A549 (cell line): ENCODE results near the gene KRTAP12-2. TPM values are rescaled to one million over a fixed set of nuclear protein-coding genes. Genes with fewer than 3 reads are reported as not detected.

Experiments used
- ATAC-seq, 2 experiments: fragments of 200-7000 bp in 1 of 2; fragments of >200 bp in 1 of 2; cut with Nextera tagmentation in 1 of 2; cut with Tn5 transposase in 1 of 2; 3 replicates each; pipeline versions ENCODE4 v1.8.0 to v1.9.1; 2018 to 2020; ENCODE audit warnings: mild to moderate bottlenecking in 1 of 2, moderate library complexity in 1 of 2
- CTCF ChIA-PET: fragments of 300-600 bp; sonication (Branson Sonifier 250); formaldehyde crosslinking; extraction: SDS; loops from one replicate; lab custom pipeline; 2021; ENCODE audit warnings: antibody characterized with exemption, inconsistent platforms; lab: Yijun Ruan, JAX
- POLR2A ChIA-PET: fragments of 350-600 bp; formaldehyde crosslinking; extraction: SDS; loops from one replicate; lab custom pipeline; 2021; ENCODE audit warnings: antibody characterized with exemption, inconsistent platforms; lab: Yijun Ruan, JAX
- DNase-seq, 2 experiments: peaks; one replicate each; pipeline versions ENCODE4 v3.0.0 to v3.0.0-alpha.2; 2011 to 2016; ENCODE audit warnings: low read depth in 1 of 2, low spot score in 1 of 2
- FAIRE-seq: peaks from 2 replicates; lab custom pipeline; 2011; peaks lifted over from hg19 to GRCh38; lab: Jason Lieb, UNC
- H3K27ac ChIP-seq, 2 experiments: fragments of >200 bp; sonication (Bioruptor Twin); formaldehyde crosslinking; 3 replicates each; pipeline ENCODE4 v1.5.1; 2016 to 2017
- H3K4me1 ChIP-seq: fragments of >200 bp; sonication (Bioruptor Twin); formaldehyde crosslinking; 3 replicates; pipeline ENCODE4 v1.6.1; 2016
- H3K4me2 ChIP-seq: fragments of >200 bp; sonication (Bioruptor Twin); formaldehyde crosslinking; 3 replicates; pipeline ENCODE4 v1.6.1; 2016
- H3K4me3 ChIP-seq: fragments of >200 bp; sonication (Bioruptor Twin); formaldehyde crosslinking; 3 replicates; pipeline ENCODE4 v1.5.1; 2016
- H3K9me3 ChIP-seq: fragments of >200 bp; sonication (Bioruptor Twin); formaldehyde crosslinking; 3 replicates; pipeline ENCODE4 v1.6.1; 2016
- BHLHE40 ChIP-seq: IDR thresholded peaks from 2 replicates; pipeline ENCODE4 v1.6.1; 2012; ENCODE audit warnings: low read depth, low read length, inconsistent platforms
- CBX8 ChIP-seq: fragments of 200-600 bp; sonication (generic); IDR thresholded peaks from 2 replicates; pipeline ENCODE4 v1.6.1; 2016
- CEBPB ChIP-seq, 2 experiments: fragments of >200 bp in 1 of 2; sonication (Bioruptor Twin) in 1 of 2; formaldehyde crosslinking in 1 of 2; IDR thresholded peaks; 2 replicates each; pipeline ENCODE4 v1.6.1; 2012 to 2016
- CTCF ChIP-seq: fragments of >200 bp; sonication (Bioruptor Twin); formaldehyde crosslinking; IDR thresholded peaks from 3 replicates; pipeline ENCODE4 v1.5.1; 2016
- EP300 ChIP-seq, 2 experiments: fragments of >200 bp; sonication (Bioruptor Twin); formaldehyde crosslinking; IDR thresholded peaks; 2 replicates in 1 of 2; 3 replicates in 1 of 2; pipeline ENCODE4 v1.6.1; 2016 to 2017
- FOXS1 ChIP-seq: fragments of 250-450 bp; sonication (Bioruptor Pico); IDR thresholded peaks from 2 replicates; pipeline ENCODE4 v1.5.0; 2020; ENCODE audit warnings: mild to moderate bottlenecking, moderate library complexity
- HES2 ChIP-seq: fragments of >200 bp; sonication (Bioruptor Twin); formaldehyde crosslinking; IDR thresholded peaks from 2 replicates; pipeline ENCODE4 v1.6.1; 2016
- HEYL ChIP-seq: fragments of 250-450 bp; sonication (Bioruptor Pico); IDR thresholded peaks from 2 replicates; pipeline ENCODE4 v1.8.0; 2021; ENCODE audit warnings: mild to moderate bottlenecking, moderate library complexity
- HOXA7 ChIP-seq: fragments of 250-450 bp; sonication (Bioruptor Pico); IDR thresholded peaks from 2 replicates; pipeline ENCODE4 v1.5.0; 2020; ENCODE audit warnings: mild to moderate bottlenecking, moderate library complexity
- KDM1A ChIP-seq: fragments of 200-600 bp; sonication (generic); IDR thresholded peaks from 2 replicates; pipeline ENCODE4 v1.6.1; 2016; ENCODE audit warnings: low read depth, mild to moderate bottlenecking
- KDM5A ChIP-seq: fragments of 200-600 bp; sonication (generic); IDR thresholded peaks from 2 replicates; pipeline ENCODE4 v1.6.1; 2016; ENCODE audit warnings: antibody characterized with exemption, mild to moderate bottlenecking
- MAFK ChIP-seq: fragments of 450-650 bp; IDR thresholded peaks from 2 replicates; pipeline ENCODE4 v1.6.1; 2014; ENCODE audit not compliant: partially characterized antibody
- MYC ChIP-seq: IDR thresholded peaks from 2 replicates; pipeline ENCODE4 v1.6.1; 2012; ENCODE audit warnings: mild to moderate bottlenecking, inconsistent platforms, low read length, improper control_type of control experiment, borderline replicate concordance
- NFE2L2 ChIP-seq: fragments of 150-350 bp; conservative IDR thresholded peaks from 2 replicates; pipeline ENCODE4 v1.6.1; 2014; ENCODE audit warnings: low read length
- NPAS2 ChIP-seq: fragments of 250-450 bp; sonication (Bioruptor Pico); IDR thresholded peaks from 2 replicates; pipeline ENCODE4 v1.8.0; 2022; ENCODE audit warnings: mild to moderate bottlenecking, moderate library complexity, borderline replicate concordance
- NR3C1 ChIP-seq: fragments of >200 bp; sonication (Bioruptor Twin); formaldehyde crosslinking; IDR thresholded peaks from 3 replicates; pipeline ENCODE4 v1.6.1; 2017
- RCOR1 ChIP-seq: fragments of 150-350 bp; IDR thresholded peaks from 2 replicates; pipeline ENCODE4 v1.6.1; 2014; ENCODE audit warnings: antibody characterized with exemption, low read length, low read depth
- REST ChIP-seq: fragments of 200-600 bp; sonication (generic); IDR thresholded peaks from 2 replicates; pipeline ENCODE4 v1.6.1; 2016; ENCODE audit warnings: antibody characterized with exemption, mild to moderate bottlenecking, moderate library complexity
- RFX5 ChIP-seq: fragments of 450-650 bp; IDR thresholded peaks from 2 replicates; pipeline ENCODE4 v1.7.1; 2014; ENCODE audit warnings: antibody characterized with exemption, mild to moderate bottlenecking, moderate library complexity
- SMC3 ChIP-seq: fragments of >200 bp; sonication (Bioruptor Twin); formaldehyde crosslinking; IDR thresholded peaks from 3 replicates; pipeline ENCODE4 v1.6.1; 2018; ENCODE audit warnings: inconsistent platforms
- TP53 ChIP-seq: fragments of 250-450 bp; sonication (Bioruptor Pico); IDR thresholded peaks from 2 replicates; pipeline ENCODE4 v1.5.0; 2021; ENCODE audit warnings: mild to moderate bottlenecking, moderate library complexity
- ZFP36 ChIP-seq: fragments of 450-650 bp; IDR thresholded peaks from 2 replicates; pipeline ENCODE4 v1.6.1; 2014; ENCODE audit warnings: borderline replicate concordance; ENCODE audit not compliant: partially characterized antibody
- ZNF302 ChIP-seq: fragments of 250-450 bp; sonication (Bioruptor Pico); IDR thresholded peaks from 2 replicates; pipeline ENCODE4 v1.9.0; 2021; ENCODE audit warnings: inconsistent platforms, mild to moderate bottlenecking, moderate library complexity
- WGBS: methylation state at CpG from one replicate; pipeline ENCODE4 v1.1.6; 2017; ENCODE audit errors: missing lambda C conversion rate; 5-methylcytosine and 5-hydroxymethylcytosine counted together
- polyA plus RNA-seq, 4 experiments: library from polyadenylated mRNA; depleted of rRNA in 3 of 4; stranded (reverse); fragments of >200 nt; fragmentation: RNase III in 1 of 4; extraction: RNeasy Plus Mini Kit Qiagen cat#74134 plus additional on column Dnase treatment in 1 of 4; gene quantifications; 2 replicates in 3 of 4; 3 replicates in 1 of 4; pipeline ENCODE4 v1.2.3, GENCODE V29; 2011 to 2017
- TF ChIP-seq, protein P1 (sequence below): fragments of 450-650 bp; IDR thresholded peaks from 2 replicates; pipeline ENCODE4 v1.6.1; 2014; ENCODE audit warnings: antibody characterized with exemption

Gene KRTAP12-2
- polyA plus RNA-seq, 2 of the 4 experiments (the other 2 are of a cell fraction), result not detected

- CTCF ChIA-PET, result no interaction called here
- Histone ChIP-seq H3K4me2 (no peak within 1 kb of the TSS), H3K9me3 (no peaks in the 10 kb centered on the region), H3K27ac (no peak within 1 kb of the TSS), H3K4me3 (no peak within 1 kb of the TSS), H3K4me1 (no peaks in the 10 kb centered on the region)
- ATAC-seq, result no peak
- 52% methylated on average over 25 of the region's 26 CpGs for WGBS
- no peak for FAIRE-seq
- TF ChIP-seq KDM1A (no peak), BHLHE40 (no peak), FOXS1 (CRISPR knock-in tag) (no peak), NFE2L2 (no peak), NPAS2 (CRISPR knock-in tag) (no peak), TP53 (no peak), CBX8 (no peak), CTCF (no peak), CEBPB (IDR thresholded peaks at IDR 0.05) (no peak), RCOR1 (no peak), ZFP36 (no peak), HEYL (no peak)
- TF ChIP-seq, protein P1, sequence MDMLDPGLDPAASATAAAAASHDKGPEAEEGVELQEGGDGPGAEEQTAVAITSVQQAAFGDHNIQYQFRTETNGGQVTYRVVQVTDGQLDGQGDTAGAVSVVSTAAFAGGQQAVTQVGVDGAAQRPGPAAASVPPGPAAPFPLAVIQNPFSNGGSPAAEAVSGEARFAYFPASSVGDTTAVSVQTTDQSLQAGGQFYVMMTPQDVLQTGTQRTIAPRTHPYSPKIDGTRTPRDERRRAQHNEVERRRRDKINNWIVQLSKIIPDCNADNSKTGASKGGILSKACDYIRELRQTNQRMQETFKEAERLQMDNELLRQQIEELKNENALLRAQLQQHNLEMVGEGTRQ, result no peak
- POLR2A ChIA-PET, result no interaction called here
- no peak for DNase-seq
These were observed 8.8 kb downstream of the KRTAP12-2 start, which contains the start of gene KRTAP12-3 for GRCh38 chr21:44657635-44658540. KRTAP12-3 (plus strand) TSS chr21:44657932; CDS start chr21:44657980, 48 bp downstream.

GRCh38 chr21:44656868-44657267 is 9.9 kb downstream of the KRTAP12-2 start:
- 11% methylated on average over 1 of the region's 1 CpG for WGBS
- CTCF ChIA-PET, result no interaction called here
- FAIRE-seq, result no peak
- Histone ChIP-seq H3K4me1 (no peaks in the 10 kb centered on the region), H3K27ac (no peak overlapping the region), H3K4me2 (no peak overlapping the region), H3K9me3 (no peaks in the 10 kb centered on the region), H3K4me3 (no peak overlapping the region)
- POLR2A ChIA-PET, result no interaction called here
- DNase-seq, result no peak
- TF ChIP-seq, protein P1, result no peak
- TF ChIP-seq MAFK, result no peak
- TF ChIP-seq SMC3, result no peak
- TF ChIP-seq HEYL, result no peak
- TF ChIP-seq HOXA7 (CRISPR knock-in tag), result no peak
- no peak for TF ChIP-seq MYC
- no peak for TF ChIP-seq CEBPB (IDR thresholded peaks at IDR 0.05)
- TF ChIP-seq KDM5A, result no peak
- TF ChIP-seq HES2, result no peak
- TF ChIP-seq REST, result no peak
- TF ChIP-seq EP300 (IDR thresholded peaks at IDR 0.05), result no peak
- no peak for TF ChIP-seq NR3C1
- TF ChIP-seq RFX5, result no peak
- no peak for TF ChIP-seq TP53
- no peak for TF ChIP-seq KDM1A
- no peak for TF ChIP-seq ZNF302 (CRISPR knock-in tag)
- no peak for ATAC-seq
